ENCODE results near the gene C1QTNF2.

C1QTNF2 gene

GRCh38 chr5:160324886-160325285 lies 45.5 kb downstream of the C1QTNF2 start:
- no peak overlapping the region for H3K4me3 ChIP-seq (ENCODE audit: low read depth, low read length)
- DNase-seq (ENCODE audit: low read depth): no peak
- in situ Hi-C loops (cut with HindIII; ENCODE audit: low sequenced_read_pairs): loop anchor here (5.0 kb wide), 1 partner anchor 108 kb away; no protein-coding TSS in a partner anchor
- TF ChIP-seq CTCF (IDR thresholded peaks at IDR 0.05; ENCODE audit: low read depth, low read length, missing control alignments): no peak

GRCh38 chr5:160318409-160318808 lies 52.0 kb downstream of the C1QTNF2 start:
- H3K4me3 ChIP-seq (ENCODE audit: low read depth, low read length): no peak overlapping the region
- in situ Hi-C loops (cut with HindIII; ENCODE audit: low sequenced_read_pairs): no loop called here
- TF ChIP-seq CTCF (IDR thresholded peaks at IDR 0.05; ENCODE audit: low read depth, low read length, missing control alignments): no peak
- DNase-seq (ENCODE audit: low read depth): no peak

- in situ Hi-C loops (cut with HindIII; ENCODE audit: low sequenced_read_pairs): no loop called here
- no peak overlapping the region for H3K4me3 ChIP-seq (ENCODE audit: low read depth, low read length)
- DNase-seq (ENCODE audit: low read depth): no peak
- no peak for TF ChIP-seq CTCF (IDR thresholded peaks at IDR 0.05; ENCODE audit: low read depth, low read length, missing control alignments)
These were observed 53.0 kb downstream of the C1QTNF2 start for GRCh38 chr5:160317434-160317833.

GRCh38 chr5:160315968-160316367 lies 54.5 kb downstream of the C1QTNF2 start:
- peak; percentile 11 for DNase-seq (ENCODE audit: low read depth)
- H3K4me3 ChIP-seq (ENCODE audit: low read depth, low read length): no peak overlapping the region
- no peak for TF ChIP-seq CTCF (IDR thresholded peaks at IDR 0.05; ENCODE audit: low read depth, low read length, missing control alignments)
- in situ Hi-C loops (cut with HindIII; ENCODE audit: low sequenced_read_pairs): no loop called here

- H3K4me3 ChIP-seq (ENCODE audit: low read depth, low read length): peak overlapping the region; percentile 73
- no peak for DNase-seq (ENCODE audit: low read depth)
- no peak for TF ChIP-seq CTCF (IDR thresholded peaks at IDR 0.05; ENCODE audit: low read depth, low read length, missing control alignments)
- in situ Hi-C loops (cut with HindIII; ENCODE audit: low sequenced_read_pairs): no loop called here
These were observed 57.3 kb downstream of the C1QTNF2 start for GRCh38 chr5:160312960-160313727.

GRCh38 chr5:160312134-160312959 lies 58.1 kb downstream of the C1QTNF2 start, which contains the start of gene CCNJL:
CCNJL (minus strand) TSS chr5:160312564; CDS start chr5:160311923, 641 bp downstream.
- in situ Hi-C loops (cut with HindIII; ENCODE audit: low sequenced_read_pairs): no loop called here
- DNase-seq (ENCODE audit: low read depth): no peak
- TF ChIP-seq CTCF (IDR thresholded peaks at IDR 0.05; ENCODE audit: low read depth, low read length, missing control alignments): no peak
- H3K4me3 ChIP-seq (ENCODE audit: low read depth, low read length): peak within 1 kb of the TSS; percentile 73
